HepG2 (cell line): ENCODE results near the gene LDHB. TPM values are rescaled to one million over a fixed set of nuclear protein-coding genes. Genes with fewer than 3 reads are reported as not detected.

Experiments used
- ATAC-seq: fragments of 200-7000 bp; cut with Tn5 transposase; 3 replicates; pipeline ENCODE4 v1.9.1; 2020; ENCODE audit warnings: mild to moderate bottlenecking, moderate library complexity
- BruUV-seq: library from RNA; stranded (reverse); fragments of 400-500 nt; replicated peaks from 2 replicates; lab custom pipeline; 2021; lab: Mats Ljungman, UMichigan
- CTCF ChIA-PET: fragments of 300-600 bp; formaldehyde crosslinking; extraction: SDS; loops from one replicate; lab custom pipeline; 2021; ENCODE audit warnings: low total read pairs, inconsistent platforms, low intra/inter-chr PET ratio; lab: Yijun Ruan, JAX
- POLR2A ChIA-PET: fragments of 350-600 bp; sonication (Branson Sonifier 250); formaldehyde crosslinking; loops from one replicate; lab custom pipeline; 2020; ENCODE audit warnings: antibody characterized with exemption, inconsistent platforms; lab: Yijun Ruan, JAX
- DNase-seq: peaks from one replicate; pipeline ENCODE4 v3.0.0-alpha.2; 2015; ENCODE audit warnings: low spot score
- FAIRE-seq: peaks from 3 replicates; lab custom pipeline; 2011; peaks lifted over from hg19 to GRCh38; lab: Jason Lieb, UNC
- H2AFZ ChIP-seq: one replicate; pipeline ENCODE4 v1.6.1; 2011; ENCODE audit warnings: low read length, inconsistent platforms
- H3K27ac ChIP-seq: fragments of 300-600 bp; 3 replicates; pipeline ENCODE4 v1.8.0; 2011; ENCODE audit warnings: mixed run types, mild to moderate bottlenecking, mixed read lengths, low read length, inconsistent platforms; ENCODE audit not compliant: insufficient read depth; ENCODE audit errors: extremely low read length
- H3K27me3 ChIP-seq, 2 experiments: fragments of 200-600 bp in 1 of 2; 2 replicates in 1 of 2; 3 replicates in 1 of 2; pipeline versions ENCODE4 v1.6.0 to v1.8.0; 2011; ENCODE audit warnings: low read length in 2 of 2, mild to moderate bottlenecking in 2 of 2, moderate library complexity in 2 of 2, inconsistent platforms in 1 of 2; ENCODE audit not compliant: insufficient read depth in 2 of 2, control insufficient read depth in 1 of 2
- H3K36me3 ChIP-seq, 2 experiments: fragments of 200-600 bp in 1 of 2; replicated peaks in 1 of 2; 2 replicates in 1 of 2; 3 replicates in 1 of 2; pipeline versions ENCODE4 v1.5.1 to v1.8.0; 2011; ENCODE audit warnings: low read length in 2 of 2, inconsistent platforms in 1 of 2; ENCODE audit not compliant: insufficient read depth in 2 of 2, control insufficient read depth in 1 of 2
- H3K4me1 ChIP-seq: 2 replicates; pipeline ENCODE4 v1.5.1; 2012; ENCODE audit warnings: low read length, inconsistent platforms; ENCODE audit not compliant: insufficient read depth
- H3K4me2 ChIP-seq: 2 replicates; pipeline ENCODE4 v1.6.0; 2011; ENCODE audit warnings: low read depth, low read length, inconsistent platforms
- H3K4me3 ChIP-seq, 3 experiments: fragments of 200-600 bp in 1 of 3; sonication (generic), shearing (Covaris generic) in 1 of 3; replicated peaks in 1 of 3; 2 replicates each; pipeline ENCODE4 v1.5.1; 2011 to 2016; ENCODE audit warnings: low read length in 3 of 3, inconsistent platforms in 2 of 3, low read depth in 2 of 3, mild to moderate bottlenecking in 2 of 3, control low read depth in 1 of 3, mixed read lengths in 1 of 3; ENCODE audit not compliant: insufficient read depth in 1 of 3
- H3K79me2 ChIP-seq: one replicate; pipeline ENCODE4 v1.6.1; 2011; ENCODE audit warnings: low read length, inconsistent platforms; ENCODE audit not compliant: insufficient read depth
- H3K9ac ChIP-seq: 2 replicates; pipeline ENCODE4 v1.6.0; 2011; ENCODE audit warnings: mild to moderate bottlenecking, low read depth, low read length, inconsistent platforms; ENCODE audit not compliant: insufficient read depth
- H3K9me3 ChIP-seq: 2 replicates; pipeline ENCODE4 v1.5.1; 2012; ENCODE audit warnings: mild to moderate bottlenecking, low read length
- H4K20me1 ChIP-seq: 2 replicates; pipeline ENCODE4 v1.6.0; 2011; ENCODE audit warnings: inconsistent platforms, mild to moderate bottlenecking, low read length, moderate library complexity; ENCODE audit not compliant: insufficient read depth
- GTF2F1 ChIP-seq: fragments of 150-350 bp; IDR thresholded peaks from 2 replicates; pipeline ENCODE4 v1.6.1; 2014; ENCODE audit warnings: low read length
- NAIF1 ChIP-seq: sonication (generic); formaldehyde crosslinking; IDR thresholded peaks from 2 replicates; pipeline ENCODE4 v1.5.0; 2020; ENCODE audit warnings: mild to moderate bottlenecking, missing genetic modification reagents, borderline replicate concordance
- NR2F2 ChIP-seq: IDR thresholded peaks from 2 replicates; pipeline ENCODE4 v1.6.1; 2012; ENCODE audit warnings: low read depth, inconsistent platforms, borderline replicate concordance
- SSRP1 ChIP-seq: IDR thresholded peaks from 2 replicates; pipeline ENCODE4 v1.6.1; 2016; ENCODE audit warnings: control low read depth
- TP53 ChIP-seq: sonication (generic); formaldehyde crosslinking; conservative IDR thresholded peaks from 2 replicates; pipeline ENCODE4 v1.4.0; 2020; ENCODE audit warnings: missing genetic modification reagents
- ZFX ChIP-seq: sonication (generic); formaldehyde crosslinking; IDR thresholded peaks from 2 replicates; pipeline ENCODE4 v1.4.0; 2020; ENCODE audit warnings: mild to moderate bottlenecking, low read depth, missing genetic modification reagents, moderate library complexity
- ZNF343 ChIP-seq: sonication (generic); formaldehyde crosslinking; IDR thresholded peaks from 2 replicates; pipeline ENCODE4 v1.4.0; 2020; ENCODE audit warnings: mild to moderate bottlenecking, missing genetic modification reagents
- ZNF543 ChIP-seq: sonication (generic); formaldehyde crosslinking; IDR thresholded peaks from 2 replicates; pipeline ENCODE4 v1.4.0; 2020; ENCODE audit warnings: mild to moderate bottlenecking, missing genetic modification reagents
- WGBS: methylation state at CpG from one replicate; pipeline ENCODE4 v1.1.6; 2017; ENCODE audit warnings: low lambda C conversion rate; 5-methylcytosine and 5-hydroxymethylcytosine counted together
- in situ Hi-C: cut with HindIII; loops from 2 replicates; pipeline ENCODE4 v1.10.0; 2017; ENCODE audit warnings: low pct_unique_long_range_greater_than_20kb; ENCODE audit not compliant: extremely low pct_ligation_motif_present
- intact Hi-C: fragments of 100-400 bp; cut with micrococcal nuclease; formaldehyde crosslinking; loops from one replicate; pipeline ENCODE4 v1.10.0; 2022; ENCODE audit not compliant: unreplicated experiment
- polyA plus RNA-seq, 8 experiments: library from polyadenylated mRNA; depleted of rRNA in 3 of 8; stranded (reverse) in 7 of 8; unstranded in 1 of 8; fragments of >200 nt; fragmentation: Illumina TruSeq in 4 of 8; extraction: Trizol in 4 of 8; gene quantifications; 2 replicates each; pipeline versions ENCODE4 v1.2.1 to v1.2.3, GENCODE V29; 2011 to 2016; ENCODE audit warnings: low read depth in 4 of 8, missing spikeins in 1 of 8, mixed read lengths in 1 of 8; ENCODE audit not compliant: insufficient read depth in 1 of 8
- total RNA-seq, 5 experiments: library from RNA; depleted of rRNA; stranded (reverse); fragments of >200 nt; fragmentation: Illumina TruSeq; extraction: Trizol; gene quantifications; 2 replicates each; pipeline ENCODE4 v1.2.3, GENCODE V29; 2016; ENCODE audit warnings: low read depth in 1 of 5
- TF ChIP-seq, protein P1 (sequence below): sonication (generic); formaldehyde crosslinking; IDR thresholded peaks from 2 replicates; pipeline ENCODE4 v1.8.1; 2023; ENCODE audit warnings: mild to moderate bottlenecking, missing genetic modification reagents

LDHB gene
- total and polyA plus RNA-seq, 2 of the 13 experiments (the other 11 are each of a cell fraction or from before 2014, with no cell fraction given): 0.08 TPM; not detected in 1

GRCh38 chr12:21695986-21696385, 38.3 kb upstream of the LDHB start:
- FAIRE-seq (no peak), DNase-seq (no peak), ATAC-seq (no peak)
- in situ Hi-C loops: loop anchor here (5.0 to 25.0 kb wide), 3 partner anchors 296 to 384 kb away; no protein-coding TSS in a partner anchor
- ChIA-PET POLR2A (no interaction called here), CTCF (no interaction called here)
- Histone ChIP-seq H3K9ac (no peak overlapping the region), H2AFZ (no peak overlapping the region), H4K20me1 (no peaks in the 10 kb centered on the region), H3K4me3 (no peak overlapping the region), H3K9me3 (no peaks in the 10 kb centered on the region), H3K27ac (no peak overlapping the region), H3K4me2 (no peak overlapping the region), H3K4me1 (no peaks in the 10 kb centered on the region), H3K27me3 (no peaks in the 10 kb centered on the region), H3K79me2 (no peaks in the 10 kb centered on the region), H3K36me3 (no peaks in the 10 kb centered on the region)
- BruUV-seq: no TSS peak
- 0% methylated on average over 2 of the region's 2 CpGs for WGBS
- no peak for TF ChIP-seq ZFX (CRISPR knock-in tag)
- no peak for TF ChIP-seq SSRP1 (CRISPR knock-in tag)
- TF ChIP-seq ZNF543 (CRISPR knock-in tag): no peak
- TF ChIP-seq NAIF1 (CRISPR knock-in tag): no peak
- no peak for TF ChIP-seq TP53 (CRISPR knock-in tag)
- TF ChIP-seq ZNF343 (CRISPR knock-in tag): no peak
- no peak for TF ChIP-seq GTF2F1
- TF ChIP-seq, protein P1, sequence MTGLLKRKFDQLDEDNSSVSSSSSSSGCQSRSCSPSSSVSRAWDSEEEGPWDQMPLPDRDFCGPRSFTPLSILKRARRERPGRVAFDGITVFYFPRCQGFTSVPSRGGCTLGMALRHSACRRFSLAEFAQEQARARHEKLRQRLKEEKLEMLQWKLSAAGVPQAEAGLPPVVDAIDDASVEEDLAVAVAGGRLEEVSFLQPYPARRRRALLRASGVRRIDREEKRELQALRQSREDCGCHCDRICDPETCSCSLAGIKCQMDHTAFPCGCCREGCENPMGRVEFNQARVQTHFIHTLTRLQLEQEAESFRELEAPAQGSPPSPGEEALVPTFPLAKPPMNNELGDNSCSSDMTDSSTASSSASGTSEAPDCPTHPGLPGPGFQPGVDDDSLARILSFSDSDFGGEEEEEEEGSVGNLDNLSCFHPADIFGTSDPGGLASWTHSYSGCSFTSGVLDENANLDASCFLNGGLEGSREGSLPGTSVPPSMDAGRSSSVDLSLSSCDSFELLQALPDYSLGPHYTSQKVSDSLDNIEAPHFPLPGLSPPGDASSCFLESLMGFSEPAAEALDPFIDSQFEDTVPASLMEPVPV (CRISPR knock-in tag): no peak
- no peak for TF ChIP-seq NR2F2
- intact Hi-C loops: no loop called here
